ENCODE results near the gene MOV10L1. TPM values are rescaled to one million over a fixed set of nuclear protein-coding genes. Genes with fewer than 3 reads are reported as not detected.

MOV10L1 gene
- total RNA-seq, 1 experiment from 2014 or later, result 0.26 TPM

- Histone ChIP-seq H3K79me2 (ENCODE audit: low read length) (no peaks in the 10 kb centered on the region), H4K20me1 (ENCODE audit: low read length) (no peaks in the 10 kb centered on the region), H3K36me3 (ENCODE audit: low read depth, low read length) (no peaks in the 10 kb centered on the region), H3K27me3 (ENCODE audit: low read length) (no peaks in the 10 kb centered on the region), H3K9ac (ENCODE audit: low read length) (no peak overlapping the region), H3K4me2 (ENCODE audit: low read length) (no peak overlapping the region), H3K4me1 (ENCODE audit: insufficient read depth, low read length) (no peaks in the 10 kb centered on the region), H3K9me2 (replicated peaks; ENCODE audit: low read length) (no peaks in the 10 kb centered on the region), H3K4me3 (ENCODE audit: low read length) (no peak overlapping the region), H3K9me3 (ENCODE audit: low read length) (no peaks in the 10 kb centered on the region), H3K27ac (ENCODE audit: low read length) (no peak overlapping the region), H3F3A (ENCODE audit: low read length, unreplicated experiment) (no peaks in the 10 kb centered on the region), H2AFZ (ENCODE audit: low read length) (no peak overlapping the region)
- ATAC-seq (no peak), DNase-seq (no peak)
- ChIA-PET POLR2A (ENCODE audit: unreplicated experiment) (no interaction called here), CTCF (no interaction called here)
- no peak for TF ChIP-seq EZH2phosphoT487 (IDR thresholded peaks at IDR 0.05; ENCODE audit: borderline replicate concordance, low read length)
- no TSS peak for BruUV-seq (replicated peaks)
- intact Hi-C loops (cut with micrococcal nuclease), result no loop called here
Measured at GRCh38 chr22:50157709-50158375, 68.0 kb downstream of the MOV10L1 start.

DNA sequence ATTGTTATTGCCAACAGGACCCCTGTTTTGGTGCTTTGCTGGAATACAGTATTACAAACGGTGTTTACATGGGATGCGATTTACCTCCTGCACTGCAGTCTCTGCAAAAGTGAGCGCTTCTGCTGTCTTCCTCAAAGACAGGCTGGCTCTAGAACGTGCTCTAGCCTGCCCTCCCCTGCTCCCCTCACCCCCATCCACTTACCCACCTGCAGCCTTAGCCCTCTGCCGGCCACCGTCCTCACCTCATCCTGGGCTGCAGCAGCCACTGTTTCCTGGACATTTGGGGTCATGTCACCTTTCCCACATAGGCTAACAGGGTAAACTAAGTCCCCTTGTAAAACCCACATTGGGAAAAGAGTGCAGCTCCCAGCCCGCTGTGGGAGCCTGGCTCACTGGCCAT lies 71.1 kb downstream of the MOV10L1 start:
- no peaks in the 10 kb centered on the region for H3K79me2 ChIP-seq (ENCODE audit: low read length)
- BruUV-seq (replicated peaks), result no TSS peak
- H3K9me2 ChIP-seq (replicated peaks; ENCODE audit: low read length), result no peaks in the 10 kb centered on the region
- H3K27me3 ChIP-seq (ENCODE audit: low read length), result no peaks in the 10 kb centered on the region
- TF ChIP-seq, protein P1, sequence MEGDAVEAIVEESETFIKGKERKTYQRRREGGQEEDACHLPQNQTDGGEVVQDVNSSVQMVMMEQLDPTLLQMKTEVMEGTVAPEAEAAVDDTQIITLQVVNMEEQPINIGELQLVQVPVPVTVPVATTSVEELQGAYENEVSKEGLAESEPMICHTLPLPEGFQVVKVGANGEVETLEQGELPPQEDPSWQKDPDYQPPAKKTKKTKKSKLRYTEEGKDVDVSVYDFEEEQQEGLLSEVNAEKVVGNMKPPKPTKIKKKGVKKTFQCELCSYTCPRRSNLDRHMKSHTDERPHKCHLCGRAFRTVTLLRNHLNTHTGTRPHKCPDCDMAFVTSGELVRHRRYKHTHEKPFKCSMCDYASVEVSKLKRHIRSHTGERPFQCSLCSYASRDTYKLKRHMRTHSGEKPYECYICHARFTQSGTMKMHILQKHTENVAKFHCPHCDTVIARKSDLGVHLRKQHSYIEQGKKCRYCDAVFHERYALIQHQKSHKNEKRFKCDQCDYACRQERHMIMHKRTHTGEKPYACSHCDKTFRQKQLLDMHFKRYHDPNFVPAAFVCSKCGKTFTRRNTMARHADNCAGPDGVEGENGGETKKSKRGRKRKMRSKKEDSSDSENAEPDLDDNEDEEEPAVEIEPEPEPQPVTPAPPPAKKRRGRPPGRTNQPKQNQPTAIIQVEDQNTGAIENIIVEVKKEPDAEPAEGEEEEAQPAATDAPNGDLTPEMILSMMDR (conservative IDR thresholded peaks at IDR 0.05; ENCODE audit: low read depth, low read length), result no peak
- no peak for TF ChIP-seq EZH2phosphoT487 (IDR thresholded peaks at IDR 0.05; ENCODE audit: borderline replicate concordance, low read length)
- H3K4me2 ChIP-seq (ENCODE audit: low read length), result no peak overlapping the region
- no peak overlapping the region for H3K9ac ChIP-seq (ENCODE audit: low read length)
- no peak overlapping the region for H3K4me3 ChIP-seq (ENCODE audit: low read length)
- no peaks in the 10 kb centered on the region for H4K20me1 ChIP-seq (ENCODE audit: low read length)
- H2AFZ ChIP-seq (ENCODE audit: low read length), result no peak overlapping the region
- ChIA-PET CTCF (no interaction called here), POLR2A (ENCODE audit: unreplicated experiment) (no interaction called here)
- H3F3A ChIP-seq (ENCODE audit: low read length, unreplicated experiment), result no peaks in the 10 kb centered on the region
- H3K36me3 ChIP-seq (ENCODE audit: low read depth, low read length), result no peaks in the 10 kb centered on the region
- intact Hi-C loops (cut with micrococcal nuclease), result no loop called here
- DNase-seq, result no peak
- H3K9me3 ChIP-seq (ENCODE audit: low read length), result no peaks in the 10 kb centered on the region
- no peak overlapping the region for H3K27ac ChIP-seq (ENCODE audit: low read length)
- no peaks in the 10 kb centered on the region for H3K4me1 ChIP-seq (ENCODE audit: insufficient read depth, low read length)
- no peak for ATAC-seq

GRCh38 chr22:50161508-50162390 lies 71.9 kb downstream of the MOV10L1 start:
- Histone ChIP-seq H3K4me2 (ENCODE audit: low read length) (no peak overlapping the region), H3K4me1 (ENCODE audit: insufficient read depth, low read length) (no peaks in the 10 kb centered on the region), H3K27me3 (ENCODE audit: low read length) (no peaks in the 10 kb centered on the region), H3K79me2 (ENCODE audit: low read length) (no peaks in the 10 kb centered on the region), H3K9me2 (replicated peaks; ENCODE audit: low read length) (no peaks in the 10 kb centered on the region), H2AFZ (ENCODE audit: low read length) (no peak overlapping the region), H4K20me1 (ENCODE audit: low read length) (no peaks in the 10 kb centered on the region), H3K9ac (ENCODE audit: low read length) (no peak overlapping the region), H3K9me3 (ENCODE audit: low read length) (no peaks in the 10 kb centered on the region), H3K27ac (ENCODE audit: low read length) (no peak overlapping the region), H3K4me3 (ENCODE audit: low read length) (no peak overlapping the region), H3K36me3 (ENCODE audit: low read depth, low read length) (no peaks in the 10 kb centered on the region), H3F3A (ENCODE audit: low read length, unreplicated experiment) (no peaks in the 10 kb centered on the region)
- CTCF ChIA-PET, result no interaction called here
- DNase-seq (no peak), ATAC-seq (no peak)
- POLR2A ChIA-PET (ENCODE audit: unreplicated experiment), result no interaction called here
- intact Hi-C loops (cut with micrococcal nuclease), result no loop called here
- no TSS peak for BruUV-seq (replicated peaks)
- TF ChIP-seq, protein P1 (conservative IDR thresholded peaks at IDR 0.05; ENCODE audit: low read depth, low read length), result no peak
- TF ChIP-seq EZH2 (IDR thresholded peaks at IDR 0.05; ENCODE audit: low read length, unreplicated experiment) (no peak), EZH2phosphoT487 (IDR thresholded peaks at IDR 0.05; ENCODE audit: borderline replicate concordance, low read length) (no peak)
